Measurements from ENCODE around the gene LAG3. TPM values are rescaled to one million over a fixed set of nuclear protein-coding genes. Genes with fewer than 3 reads are reported as not detected.

The LAG3 gene
- total and polyA plus RNA-seq, 2 donors from 2014 or later = 1.3 TPM; not detected in 1

- Histone ChIP-seq H3K4me3 (ENCODE audit: low read length in 3 of 3) (peak overlapping the region; percentile 65 to 93 (median 91)), H3K36me3 (ENCODE audit: control insufficient read depth in 2 of 3, insufficient read depth in 3 of 3, low read length in 3 of 3) (peaks cover 0 to 4% (median 4%) of the 10 kb centered on the region in 3 donors), H3K27me3 (ENCODE audit: control insufficient read depth, insufficient read depth, low read length) (no peaks in the 10 kb centered on the region), H3K27ac (ENCODE audit: low read depth in 2 of 2, low read length in 2 of 2) (peak overlapping the region; percentile 81 to 85), H3K9ac (ENCODE audit: low read length in 3 of 3) (peak overlapping the region; percentile 76 to 85 (median 82)), H3K9me3 (ENCODE audit: control insufficient read depth in 2 of 3, insufficient read depth in 1 of 3, low read length in 3 of 3) (no peaks in the 10 kb centered on the region), H3K4me1 (ENCODE audit: control insufficient read depth in 2 of 3, insufficient read depth in 2 of 3, low read depth in 1 of 3, low read length in 3 of 3) (peaks cover 5 to 32% (median 25%) of the 10 kb centered on the region in 3 donors)
- no peak for TF ChIP-seq CTCF (IDR thresholded peaks at IDR 0.05; ENCODE audit: borderline replicate concordance, extremely low read depth, insufficient read depth)
- intact Hi-C loops (cut with DNase I) = no loop called here
- no peak for FAIRE-seq
- peak in 4 of 5 donors; percentile 40 to 80 (median 62) for DNase-seq
Observed at GRCh38 chr12:6767353-6768319, 4.7 kb upstream of the LAG3 start.

GRCh38 chr12:6768437-6768914 is 3.8 kb upstream of the LAG3 start:
- FAIRE-seq (no peak), DNase-seq (peak in 3 of 5 donors; percentile 36 to 69 (median 47))
- H3K9me3 ChIP-seq (ENCODE audit: control insufficient read depth in 2 of 3, insufficient read depth in 1 of 3, low read length in 3 of 3) = no peaks in the 10 kb centered on the region
- no peaks in the 10 kb centered on the region for H3K27me3 ChIP-seq (ENCODE audit: control insufficient read depth, insufficient read depth, low read length)
- peaks cover 0 to 4% (median 4%) of the 10 kb centered on the region in 3 donors for H3K36me3 ChIP-seq (ENCODE audit: control insufficient read depth in 2 of 3, insufficient read depth in 3 of 3, low read length in 3 of 3)
- H3K4me3 ChIP-seq (ENCODE audit: low read length in 3 of 3) = peak overlapping the region; percentile 65 to 93 (median 91)
- peaks cover 2 to 30% (median 22%) of the 10 kb centered on the region in 3 donors for H3K4me1 ChIP-seq (ENCODE audit: control insufficient read depth in 2 of 3, insufficient read depth in 2 of 3, low read depth in 1 of 3, low read length in 3 of 3)
- H3K27ac ChIP-seq (ENCODE audit: low read depth in 2 of 2, low read length in 2 of 2) = peak overlapping the region in 1 of 2 donors; percentile 33
- no peak for TF ChIP-seq CTCF (IDR thresholded peaks at IDR 0.05; ENCODE audit: borderline replicate concordance, extremely low read depth, insufficient read depth)
- intact Hi-C loops (cut with DNase I) = no loop called here
- peak overlapping the region; percentile 24 to 63 (median 46) for H3K9ac ChIP-seq (ENCODE audit: low read length in 3 of 3)

- Histone ChIP-seq H3K4me1 (ENCODE audit: control insufficient read depth in 2 of 3, insufficient read depth in 2 of 3, low read depth in 1 of 3, low read length in 3 of 3) (peaks cover 2 to 25% (median 17%) of the 10 kb centered on the region in 3 donors), H3K27ac (ENCODE audit: low read depth in 2 of 2, low read length in 2 of 2) (peak overlapping the region in 1 of 2 donors; percentile 33), H3K4me3 (ENCODE audit: low read length in 3 of 3) (peak overlapping the region; percentile 65 to 93 (median 91)), H3K36me3 (ENCODE audit: control insufficient read depth in 2 of 3, insufficient read depth in 3 of 3, low read length in 3 of 3) (peaks cover 0 to 4% (median 4%) of the 10 kb centered on the region in 3 donors), H3K27me3 (ENCODE audit: control insufficient read depth, insufficient read depth, low read length) (no peaks in the 10 kb centered on the region), H3K9ac (ENCODE audit: low read length in 3 of 3) (peak overlapping the region in 2 of 3 donors; percentile 24 to 46), H3K9me3 (ENCODE audit: control insufficient read depth in 2 of 3, insufficient read depth in 1 of 3, low read length in 3 of 3) (no peaks in the 10 kb centered on the region)
- FAIRE-seq = no peak
- no peak for TF ChIP-seq CTCF (IDR thresholded peaks at IDR 0.05; ENCODE audit: borderline replicate concordance, extremely low read depth, insufficient read depth)
- intact Hi-C loops (cut with DNase I) = no loop called here
- DNase-seq = peak in 4 of 5 donors; percentile 76 to 88 (median 84)
Observed at GRCh38 chr12:6768990-6769389, 3.3 kb upstream of the LAG3 start.
